Endometrial microvascular endothelial cells (primary cell): ENCODE measurements around the gene RPL34. TPM values are rescaled to one million over a fixed set of nuclear protein-coding genes. Genes with fewer than 3 reads are reported as not detected.

Source experiments
- in situ Hi-C: cut with HindIII; loops from 2 replicates; pipeline ENCODE4 v1.10.0; 2017; ENCODE audit warnings: low sequenced_read_pairs, low pct_unique_long_range_greater_than_20kb; ENCODE audit errors: inconsistent ontology term
- total RNA-seq: library from RNA; depleted of rRNA; stranded (reverse); fragments of >200 nt; gene quantifications from one replicate; pipeline ENCODE4 v1.2.3, GENCODE V29; 2015; ENCODE audit errors: inconsistent ontology term

The RPL34 gene
- total RNA-seq, 1 donor from 2014 or later: 618 TPM

GRCh38 chr4:108620933-108621905, 843 bp downstream of the RPL34 start:
- in situ Hi-C loops: no loop called here

GRCh38 chr4:108622022-108622421, 1.6 kb downstream of the RPL34 start:
- in situ Hi-C loops: no loop called here

GRCh38 chr4:108622828-108623227, 2.5 kb downstream of the RPL34 start:
- in situ Hi-C loops: no loop called here

GRCh38 chr4:108624263-108625056, 4.1 kb downstream of the RPL34 start:
- in situ Hi-C loops: no loop called here

- in situ Hi-C loops: no loop called here
These were observed 5.7 kb downstream of the RPL34 start for GRCh38 chr4:108626056-108626455.

- in situ Hi-C loops: no loop called here
These were observed 8.0 kb downstream of the RPL34 start for GRCh38 chr4:108628411-108628810.

GRCh38 chr4:108635070-108635655, 14.8 kb downstream of the RPL34 start:
- in situ Hi-C loops: no loop called here

GRCh38 chr4:108636246-108636645, 15.9 kb downstream of the RPL34 start:
- in situ Hi-C loops: no loop called here

- in situ Hi-C loops: no loop called here
These were observed 17.5 kb downstream of the RPL34 start for GRCh38 chr4:108637856-108638255.

- in situ Hi-C loops: no loop called here
These were observed 23.9 kb downstream of the RPL34 start for GRCh38 chr4:108644237-108644636.

- in situ Hi-C loops: no loop called here
These were observed 26.3 kb downstream of the RPL34 start for GRCh38 chr4:108646706-108647105.

- in situ Hi-C loops: no loop called here
These were observed 29.5 kb downstream of the RPL34 start for GRCh38 chr4:108649863-108650211.

GRCh38 chr4:108650212-108651013, 30.0 kb downstream of the RPL34 start, which contains the start of gene OSTC:
TSS of gene OSTC (plus strand) at chr4:108650599. CDS start at chr4:108650656, 57 bp downstream.
- in situ Hi-C loops: no loop called here

- in situ Hi-C loops: no loop called here
These were observed 30.8 kb downstream of the RPL34 start for GRCh38 chr4:108651014-108651791.

- in situ Hi-C loops: no loop called here
These were observed 42.3 kb downstream of the RPL34 start for GRCh38 chr4:108662629-108663028.

- in situ Hi-C loops: no loop called here
These were observed 54.1 kb downstream of the RPL34 start for GRCh38 chr4:108674356-108674977.
